ENCODE results near the gene ZNF35. TPM values are rescaled to one million over a fixed set of nuclear protein-coding genes. Genes with fewer than 3 reads are reported as not detected.

The ZNF35 gene
- total and polyA plus RNA-seq, 2 donors (not counting 3 experiments of a cell fraction or from before 2014, with no cell fraction given), result 2.5 to 9.1 TPM

DNA sequence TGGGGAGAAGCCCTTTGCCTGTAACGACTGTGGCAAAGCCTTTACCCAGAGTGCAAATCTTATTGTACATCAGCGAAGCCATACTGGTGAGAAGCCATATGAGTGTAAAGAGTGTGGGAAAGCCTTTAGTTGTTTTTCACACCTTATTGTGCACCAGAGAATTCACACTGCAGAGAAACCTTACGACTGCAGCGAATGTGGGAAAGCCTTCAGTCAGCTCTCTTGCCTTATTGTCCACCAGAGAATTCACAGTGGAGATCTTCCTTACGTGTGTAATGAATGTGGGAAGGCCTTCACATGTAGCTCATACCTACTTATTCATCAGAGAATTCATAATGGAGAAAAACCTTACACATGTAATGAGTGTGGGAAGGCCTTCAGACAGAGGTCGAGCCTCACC is 10.9 kb downstream of the ZNF35 start:
- TF ChIP-seq JUN (IDR thresholded peaks at IDR 0.05; ENCODE audit: borderline replicate concordance, insufficient read depth, insufficient read length, low read depth) (no peak), EZH2 (IDR thresholded peaks at IDR 0.05; ENCODE audit: borderline replicate concordance, low read depth, low read length, severe bottlenecking) (no peak), POLR2AphosphoS5 (IDR thresholded peaks at IDR 0.05; ENCODE audit: insufficient read depth, low read depth, low read length) (no peak), MYC (IDR thresholded peaks at IDR 0.05; ENCODE audit: low read depth, low read length) (no peak), POLR2A (IDR thresholded peaks at IDR 0.05; ENCODE audit: low read depth, low read length) (no peak), CTCF (IDR thresholded peaks at IDR 0.05; ENCODE audit: extremely low read depth in 1 of 2, insufficient read depth in 1 of 2, low read depth in 1 of 2, low read length in 2 of 2) (no peak), GATA2 (IDR thresholded peaks at IDR 0.05; ENCODE audit: insufficient read depth, insufficient read length, low read depth, low read length) (no peak), FOS (IDR thresholded peaks at IDR 0.05; ENCODE audit: borderline replicate concordance, insufficient read depth, low read length) (no peak)
- TF ChIP-seq, protein P1, sequence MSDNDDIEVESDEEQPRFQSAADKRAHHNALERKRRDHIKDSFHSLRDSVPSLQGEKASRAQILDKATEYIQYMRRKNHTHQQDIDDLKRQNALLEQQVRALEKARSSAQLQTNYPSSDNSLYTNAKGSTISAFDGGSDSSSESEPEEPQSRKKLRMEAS (IDR thresholded peaks at IDR 0.05; ENCODE audit: insufficient read depth, insufficient read length), result no peak
- no peak for FAIRE-seq
- CTCF ChIA-PET, result no interaction called here
- POLR2A ChIA-PET, result no interaction called here
- Histone ChIP-seq H3K9ac (replicated peaks; ENCODE audit: extremely low read depth, insufficient read depth, low read length) (no peak overlapping the region), H3K9me1 (replicated peaks; ENCODE audit: control insufficient read depth, extremely low read depth, insufficient read depth, low read length) (no peaks in the 10 kb centered on the region), H4K20me1 (replicated peaks; ENCODE audit: control insufficient read depth, extremely low read depth, insufficient read depth, low read length) (no peaks in the 10 kb centered on the region), H3K79me2 (ENCODE audit: control insufficient read depth, insufficient read depth, low read length) (no peaks in the 10 kb centered on the region), H3K27me3 (ENCODE audit: control insufficient read depth in 2 of 2, insufficient read depth in 2 of 2, low read length in 2 of 2) (no peaks in the 10 kb centered on the region), H3K36me3 (ENCODE audit: control insufficient read depth in 2 of 2, extremely low read depth in 1 of 2, insufficient read depth in 2 of 2, low read length in 2 of 2) (peaks cover 19 to 27% of the 10 kb centered on the region in 2 experiments), H3K4me2 (ENCODE audit: insufficient read depth, low read length) (no peak overlapping the region), H3K27ac (ENCODE audit: insufficient read depth, low read depth, low read length) (no peak overlapping the region), H3K4me1 (ENCODE audit: control insufficient read depth, extremely low read depth, insufficient read depth, low read length) (no peaks in the 10 kb centered on the region), H2AFZ (ENCODE audit: low read depth, low read length) (no peak overlapping the region), H3K9me3 (replicated peaks; ENCODE audit: control insufficient read depth, insufficient read depth, low read length) (peaks cover 21% of the 10 kb centered on the region), H3K4me3 (replicated peaks in 1 of 3; ENCODE audit: insufficient read depth in 1 of 3, low read depth in 1 of 3, low read length in 3 of 3) (no peak overlapping the region)
- BruUV-seq (replicated peaks), result no TSS peak
- DNase-seq (ENCODE audit: low read depth, low spot score), result no peak
- dilution Hi-C loops (cut with MboI; ENCODE audit: extremely low pct_ligation_motif_present, low sequenced_read_pairs) (no loop called here), intact Hi-C loops (cut with micrococcal nuclease) (no loop called here)

Measured in endothelial cell of umbilical vein (primary cell).